IMR-90 (cell line): ENCODE results near the gene RAB40C. TPM values are rescaled to one million over a fixed set of nuclear protein-coding genes. Genes with fewer than 3 reads are reported as not detected.

Source experiments
- ATAC-seq: fragments of 200-7000 bp; cut with Tn5 transposase; 2 replicates; pipeline ENCODE4 v1.9.1; 2020; ENCODE audit warnings: low read depth, mild to moderate bottlenecking, moderate library complexity
- BruUV-seq: library from RNA; stranded (reverse); fragments of 400-500 nt; replicated peaks from 2 replicates; lab custom pipeline; 2021; lab: Mats Ljungman, UMichigan
- CTCF ChIA-PET: fragments of 300-600 bp; formaldehyde crosslinking; extraction: SDS; loops from one replicate; lab custom pipeline; 2021; ENCODE audit warnings: antibody characterized with exemption; lab: Yijun Ruan, JAX
- POLR2A ChIA-PET: fragments of 300-600 bp; sonication (Branson Sonifier 250); formaldehyde crosslinking; loops from one replicate; lab custom pipeline; 2022; ENCODE audit warnings: antibody characterized with exemption; ENCODE audit not compliant: unreplicated experiment; lab: Charles Lee
- DNase-seq: peaks from one replicate; pipeline ENCODE4 v3.0.0; 2013
- H2AFZ ChIP-seq: replicated peaks from 2 replicates; pipeline ENCODE3; 2013; ENCODE audit warnings: low read length, mild to moderate bottlenecking; ENCODE audit not compliant: poor library complexity
- H2AK5ac ChIP-seq: 2 replicates; pipeline ENCODE4 v1.6.1; 2013; ENCODE audit warnings: low read depth, low read length, inconsistent platforms
- H2AK9ac ChIP-seq: replicated peaks from 2 replicates; pipeline ENCODE3; 2013; ENCODE audit warnings: mild to moderate bottlenecking, low read depth, low read length, moderate library complexity; ENCODE audit not compliant: poor library complexity
- H2BK120ac ChIP-seq: 2 replicates; pipeline ENCODE4 v1.6.1; 2013; ENCODE audit warnings: low read depth, low read length, inconsistent platforms
- H2BK15ac ChIP-seq: 3 replicates; pipeline ENCODE4 v1.6.1; 2013; ENCODE audit warnings: low read depth, low read length, inconsistent platforms
- H2BK20ac ChIP-seq: 2 replicates; pipeline ENCODE4 v1.6.1; 2013; ENCODE audit warnings: low read depth, mild to moderate bottlenecking, inconsistent platforms, low read length, moderate library complexity
- H2BK5ac ChIP-seq: 2 replicates; pipeline ENCODE4 v1.6.1; 2013; ENCODE audit warnings: mild to moderate bottlenecking, low read depth, low read length, inconsistent platforms; ENCODE audit not compliant: poor library complexity, severe bottlenecking
- H3K14ac ChIP-seq: replicated peaks from 2 replicates; pipeline ENCODE4 v1.6.1; 2013; ENCODE audit warnings: low read depth, low read length, inconsistent platforms
- H3K18ac ChIP-seq: 2 replicates; pipeline ENCODE4 v1.6.1; 2013; ENCODE audit warnings: low read depth, low read length, control low read depth
- H3K23ac ChIP-seq: 2 replicates; pipeline ENCODE4 v1.6.1; 2013; ENCODE audit warnings: low read depth, low read length, inconsistent platforms
- H3K27ac ChIP-seq: 2 replicates; pipeline ENCODE4 v1.5.1; 2013; ENCODE audit warnings: mild to moderate bottlenecking, control low read depth, low read length; ENCODE audit not compliant: insufficient read depth
- H3K27me3 ChIP-seq: 2 replicates; pipeline ENCODE4 v1.6.1; 2013; ENCODE audit warnings: low read length; ENCODE audit not compliant: control insufficient read depth, insufficient read depth
- H3K36me3 ChIP-seq: 2 replicates; pipeline ENCODE4 v1.6.1; 2013; ENCODE audit warnings: low read length, mixed read lengths; ENCODE audit not compliant: control insufficient read depth, insufficient read depth
- H3K4ac ChIP-seq: 2 replicates; pipeline ENCODE4 v1.6.1; 2013; ENCODE audit warnings: low read depth, low read length, inconsistent platforms
- H3K4me1 ChIP-seq: 2 replicates; pipeline ENCODE4 v1.6.1; 2013; ENCODE audit warnings: low read length, mixed read lengths; ENCODE audit not compliant: control insufficient read depth, insufficient read depth
- H3K4me2 ChIP-seq: 2 replicates; pipeline ENCODE4 v1.6.1; 2013; ENCODE audit warnings: low read depth, mild to moderate bottlenecking, control low read depth, low read length, moderate library complexity
- H3K4me3 ChIP-seq: 2 replicates; pipeline ENCODE4 v1.5.1; 2013; ENCODE audit warnings: low read depth, mild to moderate bottlenecking, control low read depth, low read length, moderate library complexity; ENCODE audit not compliant: insufficient read depth
- H3K56ac ChIP-seq: 2 replicates; pipeline ENCODE4 v1.6.1; 2013; ENCODE audit warnings: low read length, inconsistent platforms; ENCODE audit not compliant: insufficient read depth; ENCODE audit errors: extremely low read depth
- H3K79me1 ChIP-seq, 2 experiments: 2 replicates each; pipeline ENCODE4 v1.6.1; 2013; ENCODE audit warnings: low read length in 2 of 2, inconsistent platforms in 1 of 2, low read depth in 1 of 2
- H3K9ac ChIP-seq: 2 replicates; pipeline ENCODE4 v1.6.1; 2013; ENCODE audit warnings: low read depth, low read length, control low read depth
- H3K9me1 ChIP-seq: 2 replicates; pipeline ENCODE4 v1.6.1; 2013; ENCODE audit warnings: low read length, inconsistent platforms; ENCODE audit not compliant: insufficient read depth
- H3K9me3 ChIP-seq: 2 replicates; pipeline ENCODE4 v1.6.1; 2013; ENCODE audit warnings: low read length; ENCODE audit not compliant: control insufficient read depth, insufficient read depth
- H4K20me1 ChIP-seq: 2 replicates; pipeline ENCODE4 v1.6.1; 2013; ENCODE audit warnings: low read length, inconsistent platforms; ENCODE audit not compliant: insufficient read depth
- H4K5ac ChIP-seq: 2 replicates; pipeline ENCODE4 v1.6.1; 2013; ENCODE audit warnings: mild to moderate bottlenecking, low read depth, low read length, control low read depth
- H4K8ac ChIP-seq, 2 experiments: 2 replicates each; pipeline ENCODE4 v1.6.1; 2013; ENCODE audit warnings: low read depth in 2 of 2, low read length in 2 of 2, control low read depth in 1 of 2, inconsistent platforms in 1 of 2
- H4K91ac ChIP-seq: 2 replicates; pipeline ENCODE4 v1.6.1; 2013; ENCODE audit warnings: low read depth, low read length, inconsistent platforms; ENCODE audit not compliant: insufficient read depth
- CEBPB ChIP-seq: IDR thresholded peaks from 2 replicates; pipeline ENCODE4 v1.6.1; 2012; ENCODE audit warnings: low read depth, low read length, improper control_type of control experiment
- CHD1 ChIP-seq: IDR thresholded peaks from 2 replicates; pipeline ENCODE4 v1.6.1; 2012; ENCODE audit warnings: low read depth, low read length, improper control_type of control experiment
- CTCF ChIP-seq: conservative IDR thresholded peaks from 2 replicates; pipeline ENCODE4 v1.5.1; 2012; ENCODE audit warnings: mild to moderate bottlenecking, low read depth, low read length, improper control_type of control experiment
- ELK1 ChIP-seq: fragments of 150-350 bp; IDR thresholded peaks from 2 replicates; pipeline ENCODE4 v1.6.1; 2016; ENCODE audit warnings: low read depth, mild to moderate bottlenecking, low read length, moderate library complexity, borderline replicate concordance
- FOS ChIP-seq: fragments of 150-350 bp; IDR thresholded peaks from 2 replicates; pipeline ENCODE4 v1.6.1; 2016; ENCODE audit warnings: low read depth, low read length
- MAFK ChIP-seq: IDR thresholded peaks from 2 replicates; pipeline ENCODE4 v1.6.1; 2012; ENCODE audit warnings: low read depth, low read length, improper control_type of control experiment
- MAZ ChIP-seq: IDR thresholded peaks from 2 replicates; pipeline ENCODE4 v1.6.1; 2012; ENCODE audit warnings: low read depth, mild to moderate bottlenecking, low read length, improper control_type of control experiment, moderate library complexity, borderline replicate concordance
- NFE2L2 ChIP-seq: fragments of 150-350 bp; IDR thresholded peaks from 2 replicates; pipeline ENCODE4 v1.6.1; 2016; ENCODE audit warnings: low read depth, mild to moderate bottlenecking, low read length
- POLR2A ChIP-seq: IDR thresholded peaks from 2 replicates; pipeline ENCODE4 v1.6.1; 2012; ENCODE audit warnings: mild to moderate bottlenecking, low read depth, low read length
- RCOR1 ChIP-seq: IDR thresholded peaks from 2 replicates; pipeline ENCODE4 v1.6.1; 2012; ENCODE audit warnings: mild to moderate bottlenecking, low read length, improper control_type of control experiment; ENCODE audit not compliant: insufficient replicate concordance
- RFX5 ChIP-seq: IDR thresholded peaks from 2 replicates; pipeline ENCODE4 v1.8.0; 2012; ENCODE audit warnings: low read depth, mild to moderate bottlenecking, low read length, moderate library complexity
- SMC3 ChIP-seq: fragments of 150-350 bp; IDR thresholded peaks from 2 replicates; pipeline ENCODE4 v1.6.1; 2016; ENCODE audit warnings: low read depth, mild to moderate bottlenecking, antibody characterized with exemption, low read length, moderate library complexity
- WGBS, 2 experiments: methylation state at CpG; one replicate each; pipeline versions ENCODE4 v1.1.5 to v1.1.7; 2013; ENCODE audit warnings: missing lambda C conversion rate in 2 of 2; ENCODE audit not compliant: insufficient read length in 1 of 2; ENCODE audit errors: extremely low coverage in 2 of 2; 5-methylcytosine and 5-hydroxymethylcytosine counted together
- dilution Hi-C: fragments of 300-500 bp; cut with HindIII; formaldehyde crosslinking; loops from one replicate; pipeline ENCODE4 v1.14.3; 2018; ENCODE audit warnings: low sequenced_read_pairs; ENCODE audit not compliant: unreplicated experiment
- in situ Hi-C: fragments of 300-500 bp; cut with MboI; formaldehyde crosslinking; loops from 3 replicates; pipeline ENCODE4 v1.14.3; 2019; ENCODE audit warnings: low sequenced_read_pairs, inconsistent platforms, mixed read lengths
- intact Hi-C: fragments of 100-400 bp; cut with micrococcal nuclease; formaldehyde crosslinking; loops from 2 replicates; pipeline ENCODE4 v1.10.0; 2022
- polyA plus RNA-seq, 3 experiments: library from polyadenylated mRNA; depleted of rRNA; stranded (reverse); fragments of >200 nt; gene quantifications; 2 replicates each; pipeline ENCODE4 v1.2.3, GENCODE V29; 2012; ENCODE audit warnings: low replicate concordance in 1 of 3
- total RNA-seq: library from RNA; depleted of rRNA; stranded (reverse); fragments of >200 nt; gene quantifications from 2 replicates; pipeline ENCODE4 v1.2.3, GENCODE V29; 2012
- TF ChIP-seq, protein P1 (sequence below): fragments of 150-350 bp; IDR thresholded peaks from 2 replicates; pipeline ENCODE4 v1.6.1; 2017; ENCODE audit warnings: mild to moderate bottlenecking, antibody characterized with exemption, low read length, low read depth

RAB40C gene
- total and polyA plus RNA-seq, 2 of the 4 experiments (the other 2 are of a cell fraction): 6.8 to 13.7 TPM

DNA sequence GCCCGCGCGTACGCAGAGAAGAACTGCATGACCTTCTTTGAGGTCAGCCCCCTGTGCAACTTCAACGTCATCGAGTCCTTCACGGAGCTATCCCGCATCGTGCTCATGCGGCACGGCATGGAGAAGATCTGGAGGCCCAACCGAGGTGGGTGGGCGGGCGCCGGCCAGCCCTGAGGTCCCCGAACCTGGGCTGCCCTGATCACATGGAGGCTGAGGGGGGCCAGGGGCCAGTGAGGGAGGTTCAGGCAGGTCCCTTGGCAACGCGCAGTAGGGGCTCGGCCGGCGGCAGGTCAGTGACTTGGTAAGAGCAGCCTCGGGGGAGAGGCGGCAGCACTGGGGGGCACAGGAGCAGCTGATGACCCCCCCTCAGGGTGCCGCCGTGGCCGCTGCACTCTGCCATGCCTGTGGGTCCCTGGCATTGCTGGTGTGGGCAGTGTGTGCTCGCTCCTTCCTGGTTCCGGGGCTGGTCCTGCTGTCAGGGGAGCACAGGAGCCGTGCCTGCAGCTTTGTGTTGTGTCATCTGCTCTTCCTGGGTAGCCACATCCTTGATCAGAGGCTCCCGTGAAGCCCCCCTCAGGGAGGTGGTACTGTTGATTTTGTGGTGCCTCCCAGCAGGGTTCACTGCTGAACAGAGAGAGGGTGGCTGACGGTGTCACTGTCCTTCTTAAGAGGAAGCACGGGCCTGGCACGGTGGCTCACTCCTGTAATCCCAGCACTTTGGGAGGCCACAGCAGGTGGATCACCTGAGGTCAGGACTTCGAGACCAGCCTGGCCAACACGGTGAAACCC, 36.3 kb downstream of the RAB40C start:
- WGBS, 2 experiments: 95% methylated on average over 24 of the region's 35 CpGs; no CpG with 5 or more reads in 1 of the 2 experiments
- H3K9me3 ChIP-seq: no peaks in the 10 kb centered on the region
- no peak overlapping the region for H3K4me2 ChIP-seq
- no peak overlapping the region for H3K23ac ChIP-seq
- H2AK9ac ChIP-seq: peak overlapping the region; percentile 97
- peaks cover 4% of the 10 kb centered on the region; the same call in 1 of the 2 replicates for H3K9me1 ChIP-seq
- peaks cover 7% of the 10 kb centered on the region; the same call in 1 of the 2 replicates for H3K36me3 ChIP-seq
- peak overlapping the region; percentile 39; the same call in 1 of the 2 replicates for H3K18ac ChIP-seq
- H4K20me1 ChIP-seq: 0 out of 2 replicates have a peak, but pooled peaks cover 8% of the 10 kb centered on the region
- dilution Hi-C loops: no loop called here
- in situ Hi-C loops: no loop called here
- peak overlapping the region; percentile 85 for H2BK120ac ChIP-seq
- peaks cover 9 to 48% of the 10 kb centered on the region in 2 experiments; a peak in 2 of 4 replicates for H3K79me1 ChIP-seq
- H3K14ac ChIP-seq: peak overlapping the region; percentile 77
- intact Hi-C loops: no loop called here
- peak overlapping the region; percentile 70 for H4K91ac ChIP-seq
- peak overlapping the region; percentile 85; the same call in 2 of the 3 replicates for H2BK15ac ChIP-seq
- peaks cover 27% of the 10 kb centered on the region for H3K4me1 ChIP-seq
- H3K27me3 ChIP-seq: no peaks in the 10 kb centered on the region
- no peak overlapping the region for H3K56ac ChIP-seq
- ATAC-seq (no peak), DNase-seq (no peak)
- BruUV-seq: no TSS peak
- peak overlapping the region; percentile 68 for H3K4ac ChIP-seq
- peak overlapping the region; percentile 82 for H2BK20ac ChIP-seq
- peak overlapping the region; percentile 89 for H2BK5ac ChIP-seq
- H3K9ac ChIP-seq: no peak overlapping the region
- ChIA-PET POLR2A (no interaction called here), CTCF (no interaction called here)
- H4K5ac ChIP-seq: peak overlapping the region; percentile 57; the same call in 1 of the 2 replicates
- TF ChIP-seq POLR2A: no peak
- TF ChIP-seq RCOR1: no peak
- no peak for TF ChIP-seq SMC3
- TF ChIP-seq MAZ: no peak
- TF ChIP-seq ELK1: no peak
- TF ChIP-seq CEBPB: no peak
- TF ChIP-seq, protein P1, sequence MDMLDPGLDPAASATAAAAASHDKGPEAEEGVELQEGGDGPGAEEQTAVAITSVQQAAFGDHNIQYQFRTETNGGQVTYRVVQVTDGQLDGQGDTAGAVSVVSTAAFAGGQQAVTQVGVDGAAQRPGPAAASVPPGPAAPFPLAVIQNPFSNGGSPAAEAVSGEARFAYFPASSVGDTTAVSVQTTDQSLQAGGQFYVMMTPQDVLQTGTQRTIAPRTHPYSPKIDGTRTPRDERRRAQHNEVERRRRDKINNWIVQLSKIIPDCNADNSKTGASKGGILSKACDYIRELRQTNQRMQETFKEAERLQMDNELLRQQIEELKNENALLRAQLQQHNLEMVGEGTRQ: no peak
- TF ChIP-seq CHD1: no peak
- no peak for TF ChIP-seq RFX5
- TF ChIP-seq MAFK: no peak
- TF ChIP-seq NFE2L2: no peak
- TF ChIP-seq CTCF: no peak
- TF ChIP-seq FOS: no peak
- H3K27ac ChIP-seq: peak overlapping the region; percentile 75
- H2AFZ ChIP-seq: peak overlapping the region; percentile 76
- H3K4me3 ChIP-seq: no peak overlapping the region
- H2AK5ac ChIP-seq: peak overlapping the region; percentile 92
- peak overlapping the region; percentile 43 to 78; a peak in 3 of 4 replicates for H4K8ac ChIP-seq
